ENCODE measurements around the gene TAF4. TPM values are rescaled to one million over a fixed set of nuclear protein-coding genes. Genes with fewer than 3 reads are reported as not detected.

TAF4 gene
- total RNA-seq, 1 experiment from 2014 or later, result 21.0 TPM

DNA sequence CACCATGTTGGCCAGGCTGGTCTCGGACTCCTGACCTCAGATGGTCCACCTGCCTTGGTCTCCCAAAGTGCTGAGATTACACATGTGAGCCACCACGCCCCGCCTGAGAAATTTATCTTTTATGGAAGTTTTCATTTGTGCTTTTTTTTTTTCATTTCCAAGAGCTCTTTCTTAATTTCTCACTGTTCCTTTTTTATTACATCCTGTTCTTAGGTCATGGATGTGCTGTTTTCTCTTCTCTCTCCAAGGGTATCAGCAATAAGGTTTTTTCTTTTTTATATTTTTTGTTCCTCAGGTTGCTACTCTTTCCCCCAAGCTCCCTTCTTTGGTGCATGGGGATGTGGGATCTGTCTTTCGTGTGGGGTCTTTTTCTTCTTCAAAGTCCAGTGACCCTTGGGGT lies 35.4 kb upstream of the TAF4 start:
- no peak for ATAC-seq
- intact Hi-C loops (cut with micrococcal nuclease; ENCODE audit: unreplicated experiment), result no loop called here
- in situ Hi-C loops (cut with HindIII; ENCODE audit: low pct_unique_long_range_greater_than_20kb, low sequenced_read_pairs), result no loop called here
- DNase-seq (ENCODE audit: low read depth, low spot score), result no peak
- ChIA-PET CTCF (no interaction called here), POLR2A (no interaction called here)
- Histone ChIP-seq H3K4me3 (ENCODE audit: low read depth in 2 of 2, low read length in 2 of 2) (no peak overlapping the region), H3K9me3 (ENCODE audit: control insufficient read depth, insufficient read depth, low read depth, low read length) (no peaks in the 10 kb centered on the region; the same call in 1 of the 2 replicates), H3K4me1 (ENCODE audit: control insufficient read depth, insufficient read depth, low read length) (no peaks in the 10 kb centered on the region), H3K36me3 (ENCODE audit: control insufficient read depth, insufficient read depth, low read length) (no peaks in the 10 kb centered on the region), H3K27me3 (ENCODE audit: control insufficient read depth, insufficient read depth, low read length) (no peaks in the 10 kb centered on the region), H3K27ac (ENCODE audit: low read length) (no peak overlapping the region)
- TF ChIP-seq, protein P1, sequence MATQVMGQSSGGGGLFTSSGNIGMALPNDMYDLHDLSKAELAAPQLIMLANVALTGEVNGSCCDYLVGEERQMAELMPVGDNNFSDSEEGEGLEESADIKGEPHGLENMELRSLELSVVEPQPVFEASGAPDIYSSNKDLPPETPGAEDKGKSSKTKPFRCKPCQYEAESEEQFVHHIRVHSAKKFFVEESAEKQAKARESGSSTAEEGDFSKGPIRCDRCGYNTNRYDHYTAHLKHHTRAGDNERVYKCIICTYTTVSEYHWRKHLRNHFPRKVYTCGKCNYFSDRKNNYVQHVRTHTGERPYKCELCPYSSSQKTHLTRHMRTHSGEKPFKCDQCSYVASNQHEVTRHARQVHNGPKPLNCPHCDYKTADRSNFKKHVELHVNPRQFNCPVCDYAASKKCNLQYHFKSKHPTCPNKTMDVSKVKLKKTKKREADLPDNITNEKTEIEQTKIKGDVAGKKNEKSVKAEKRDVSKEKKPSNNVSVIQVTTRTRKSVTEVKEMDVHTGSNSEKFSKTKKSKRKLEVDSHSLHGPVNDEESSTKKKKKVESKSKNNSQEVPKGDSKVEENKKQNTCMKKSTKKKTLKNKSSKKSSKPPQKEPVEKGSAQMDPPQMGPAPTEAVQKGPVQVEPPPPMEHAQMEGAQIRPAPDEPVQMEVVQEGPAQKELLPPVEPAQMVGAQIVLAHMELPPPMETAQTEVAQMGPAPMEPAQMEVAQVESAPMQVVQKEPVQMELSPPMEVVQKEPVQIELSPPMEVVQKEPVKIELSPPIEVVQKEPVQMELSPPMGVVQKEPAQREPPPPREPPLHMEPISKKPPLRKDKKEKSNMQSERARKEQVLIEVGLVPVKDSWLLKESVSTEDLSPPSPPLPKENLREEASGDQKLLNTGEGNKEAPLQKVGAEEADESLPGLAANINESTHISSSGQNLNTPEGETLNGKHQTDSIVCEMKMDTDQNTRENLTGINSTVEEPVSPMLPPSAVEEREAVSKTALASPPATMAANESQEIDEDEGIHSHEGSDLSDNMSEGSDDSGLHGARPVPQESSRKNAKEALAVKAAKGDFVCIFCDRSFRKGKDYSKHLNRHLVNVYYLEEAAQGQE (IDR thresholded peaks at IDR 0.05; ENCODE audit: insufficient read depth in 1 of 2, low read depth in 2 of 2, low read length in 1 of 2), result no peak
- no peak for TF ChIP-seq POLR2AphosphoS5 (IDR thresholded peaks at IDR 0.05; ENCODE audit: low read depth, low read length)
- TF ChIP-seq SIN3A (IDR thresholded peaks at IDR 0.05; ENCODE audit: borderline replicate concordance, insufficient read depth, low read depth, low read length), result no peak
- TF ChIP-seq, protein P2, sequence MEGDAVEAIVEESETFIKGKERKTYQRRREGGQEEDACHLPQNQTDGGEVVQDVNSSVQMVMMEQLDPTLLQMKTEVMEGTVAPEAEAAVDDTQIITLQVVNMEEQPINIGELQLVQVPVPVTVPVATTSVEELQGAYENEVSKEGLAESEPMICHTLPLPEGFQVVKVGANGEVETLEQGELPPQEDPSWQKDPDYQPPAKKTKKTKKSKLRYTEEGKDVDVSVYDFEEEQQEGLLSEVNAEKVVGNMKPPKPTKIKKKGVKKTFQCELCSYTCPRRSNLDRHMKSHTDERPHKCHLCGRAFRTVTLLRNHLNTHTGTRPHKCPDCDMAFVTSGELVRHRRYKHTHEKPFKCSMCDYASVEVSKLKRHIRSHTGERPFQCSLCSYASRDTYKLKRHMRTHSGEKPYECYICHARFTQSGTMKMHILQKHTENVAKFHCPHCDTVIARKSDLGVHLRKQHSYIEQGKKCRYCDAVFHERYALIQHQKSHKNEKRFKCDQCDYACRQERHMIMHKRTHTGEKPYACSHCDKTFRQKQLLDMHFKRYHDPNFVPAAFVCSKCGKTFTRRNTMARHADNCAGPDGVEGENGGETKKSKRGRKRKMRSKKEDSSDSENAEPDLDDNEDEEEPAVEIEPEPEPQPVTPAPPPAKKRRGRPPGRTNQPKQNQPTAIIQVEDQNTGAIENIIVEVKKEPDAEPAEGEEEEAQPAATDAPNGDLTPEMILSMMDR (IDR thresholded peaks at IDR 0.05), result no peak
- no peak for TF ChIP-seq TCF7L2 (IDR thresholded peaks at IDR 0.05; ENCODE audit: low read depth, low read length)
- BruUV-seq (replicated peaks), result no TSS peak

DNA sequence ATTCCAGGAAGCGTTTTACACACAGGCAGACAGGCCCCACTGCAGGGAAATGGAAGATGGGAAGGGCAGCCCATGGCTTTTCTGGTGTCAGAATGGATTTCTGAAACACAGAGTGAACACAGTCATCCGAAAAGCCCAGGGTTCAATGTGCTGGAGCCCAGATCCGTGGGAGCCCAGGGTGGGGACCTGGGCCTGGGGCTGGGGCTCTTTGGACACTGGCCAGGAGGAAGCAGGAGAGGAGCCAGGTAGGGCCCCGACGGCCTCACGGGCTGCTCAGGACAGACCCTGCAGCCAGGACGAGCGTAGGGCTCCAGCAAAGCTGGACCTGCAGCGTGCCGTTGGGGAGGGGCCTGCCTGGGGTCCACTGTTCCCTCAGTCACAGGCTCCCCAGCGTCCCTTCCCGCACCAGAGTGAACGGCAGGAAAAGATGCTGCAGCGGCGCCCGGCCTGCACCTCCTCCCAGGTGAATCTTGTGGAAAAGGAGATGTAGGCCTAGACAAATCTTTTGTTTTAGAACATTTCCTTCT lies 32.3 kb upstream of the TAF4 start:
- H3K27ac ChIP-seq (ENCODE audit: low read length), result no peak overlapping the region
- ATAC-seq, result no peak

More for the DNA sequence above, 32.3 kb upstream of the TAF4 start:
- CTCF ChIA-PET, result no interaction called here
- TF ChIP-seq, protein P1 (IDR thresholded peaks at IDR 0.05; ENCODE audit: insufficient read depth in 1 of 2, low read depth in 2 of 2, low read length in 1 of 2), result no peak
- TF ChIP-seq SIN3A (IDR thresholded peaks at IDR 0.05; ENCODE audit: borderline replicate concordance, insufficient read depth, low read depth, low read length) (no peak), POLR2AphosphoS5 (IDR thresholded peaks at IDR 0.05; ENCODE audit: low read depth, low read length) (no peak), TCF7L2 (IDR thresholded peaks at IDR 0.05; ENCODE audit: low read depth, low read length) (no peak)
- TF ChIP-seq, protein P2 (IDR thresholded peaks at IDR 0.05), result no peak
- no peak for DNase-seq (ENCODE audit: low read depth, low spot score)
- no peaks in the 10 kb centered on the region for H3K27me3 ChIP-seq (ENCODE audit: control insufficient read depth, insufficient read depth, low read length)
- POLR2A ChIA-PET, result no interaction called here
- intact Hi-C loops (cut with micrococcal nuclease; ENCODE audit: unreplicated experiment), result no loop called here
- H3K9me3 ChIP-seq (ENCODE audit: control insufficient read depth, insufficient read depth, low read depth, low read length), result no peaks in the 10 kb centered on the region; the same call in 1 of the 2 replicates
- no peaks in the 10 kb centered on the region for H3K36me3 ChIP-seq (ENCODE audit: control insufficient read depth, insufficient read depth, low read length)
- H3K4me1 ChIP-seq (ENCODE audit: control insufficient read depth, insufficient read depth, low read length), result no peaks in the 10 kb centered on the region
- BruUV-seq (replicated peaks), result no TSS peak
- in situ Hi-C loops (cut with HindIII; ENCODE audit: low pct_unique_long_range_greater_than_20kb, low sequenced_read_pairs), result no loop called here
- no peak overlapping the region for H3K4me3 ChIP-seq (ENCODE audit: low read depth in 2 of 2, low read length in 2 of 2)

Data from Panc1 (cell line).